Stimulated activated CD4-positive, alpha-beta T cell treated with anti-CD3 and anti-CD28 coated beads, Interleukin-2, amount 100 ng/mL, for 48 hours (primary cell): ENCODE data around the gene NKX2-3.

Experiments used
- DNase-seq, 2 donors: peaks; one replicate each; pipeline ENCODE4 v3.0.0-alpha.2; 2020

The NKX2-3 gene

GRCh38 chr10:99539120-99539519 lies 6.4 kb downstream of the NKX2-3 start:
- no peak for DNase-seq

- DNase-seq: no peak
Measured at GRCh38 chr10:99539820-99540219, 7.1 kb downstream of the NKX2-3 start.

- no peak for DNase-seq
Measured at GRCh38 chr10:99540306-99540656, 7.5 kb downstream of the NKX2-3 start.

GRCh38 chr10:99540657-99541531 lies 8.2 kb downstream of the NKX2-3 start:
- DNase-seq: no peak

- no peak for DNase-seq
Measured at GRCh38 chr10:99544322-99544721, 11.6 kb downstream of the NKX2-3 start.

GRCh38 chr10:99548041-99548530 lies 15.3 kb downstream of the NKX2-3 start:
- no peak for DNase-seq

- DNase-seq: no peak
Measured at GRCh38 chr10:99551158-99551557, 18.4 kb downstream of the NKX2-3 start.

- DNase-seq: no peak
Measured at GRCh38 chr10:99551616-99552015, 18.9 kb downstream of the NKX2-3 start.

GRCh38 chr10:99555371-99555770 lies 22.6 kb downstream of the NKX2-3 start:
- no peak for DNase-seq

GRCh38 chr10:99555825-99556523 lies 23.2 kb downstream of the NKX2-3 start:
- DNase-seq: no peak

GRCh38 chr10:99557044-99557443 lies 24.3 kb downstream of the NKX2-3 start:
- no peak for DNase-seq

- DNase-seq: no peak
Measured at GRCh38 chr10:99558708-99559107, 26.0 kb downstream of the NKX2-3 start.

- peak; percentile 47 to 57 for DNase-seq
Measured at GRCh38 chr10:99560277-99561126, 27.8 kb downstream of the NKX2-3 start.

- DNase-seq: no peak
Measured at GRCh38 chr10:99562631-99563030, 29.9 kb downstream of the NKX2-3 start.

- no peak for DNase-seq
Measured at GRCh38 chr10:99564361-99564760, 31.6 kb downstream of the NKX2-3 start.

- no peak for DNase-seq
Measured at GRCh38 chr10:99565166-99565565, 32.4 kb downstream of the NKX2-3 start.

- DNase-seq: no peak
Measured at GRCh38 chr10:99569253-99569939, 36.7 kb downstream of the NKX2-3 start.

- DNase-seq: no peak
Measured at GRCh38 chr10:99569961-99570360, 37.2 kb downstream of the NKX2-3 start.

GRCh38 chr10:99571816-99572215 lies 39.1 kb downstream of the NKX2-3 start:
- DNase-seq: no peak

- no peak for DNase-seq
Measured at GRCh38 chr10:99573790-99574189, 41.0 kb downstream of the NKX2-3 start.

GRCh38 chr10:99579971-99580370 lies 47.2 kb downstream of the NKX2-3 start:
- no peak for DNase-seq

- no peak for DNase-seq
Measured at GRCh38 chr10:99582255-99582770, 49.6 kb downstream of the NKX2-3 start.
